WTC11 (cell line): Measurements from ENCODE around the gene ARHGAP26. TPM values are rescaled to one million over a fixed set of nuclear protein-coding genes. Genes with fewer than 3 reads are reported as not detected.

Source experiments
- ATAC-seq: fragments of 200-7000 bp; cut with Tn5 transposase; 2 replicates; pipeline ENCODE4 v1.10.0; 2021; ENCODE audit warnings: mild to moderate bottlenecking, moderate library complexity
- CTCF ChIA-PET: fragments of 300-600 bp; sonication (Branson Sonifier 250); formaldehyde crosslinking; loops from one replicate; lab custom pipeline; 2021; ENCODE audit warnings: antibody characterized with exemption; lab: Charles Lee
- POLR2A ChIA-PET: fragments of 350-600 bp; sonication (Branson Sonifier 250); formaldehyde crosslinking; loops from one replicate; lab custom pipeline; 2021; ENCODE audit warnings: antibody characterized with exemption; lab: Charles Lee
- DNase-seq: peaks from one replicate; pipeline ENCODE4 v3.0.0; 2021; ENCODE audit warnings: low spot score
- H3K27ac Mint-ChIP-seq: 2 replicates; pipeline ENCODE4 v1.8.0; 2021; ENCODE audit warnings: mixed read lengths
- H3K27me3 Mint-ChIP-seq: 2 replicates; pipeline ENCODE4 v1.8.0; 2021; ENCODE audit warnings: low read depth, mild to moderate bottlenecking, moderate library complexity, mixed read lengths
- H3K36me3 Mint-ChIP-seq: 2 replicates; pipeline ENCODE4 v1.8.0; 2021; ENCODE audit warnings: mixed read lengths
- H3K4me1 Mint-ChIP-seq: 2 replicates; pipeline ENCODE4 v1.8.0; 2022; ENCODE audit warnings: mixed read lengths
- H3K4me3 Mint-ChIP-seq: 2 replicates; pipeline ENCODE4 v1.8.0; 2021; ENCODE audit warnings: mild to moderate bottlenecking, moderate library complexity, mixed read lengths
- H3K9me3 Mint-ChIP-seq: 2 replicates; pipeline ENCODE4 v1.8.0; 2021; ENCODE audit warnings: mixed read lengths
- ARID4B ChIP-seq: sonication (generic); formaldehyde crosslinking; IDR thresholded peaks from 2 replicates; pipeline ENCODE4 v1.8.0; 2023; ENCODE audit warnings: missing genetic modification reagents, mild to moderate bottlenecking, borderline replicate concordance
- CREB1 ChIP-seq: sonication (generic); formaldehyde crosslinking; IDR thresholded peaks from 2 replicates; pipeline ENCODE4 v1.8.0; 2023; ENCODE audit warnings: mild to moderate bottlenecking, missing genetic modification reagents
- E2F5 ChIP-seq: sonication (generic); formaldehyde crosslinking; IDR thresholded peaks from 2 replicates; pipeline ENCODE4 v1.8.1; 2022; ENCODE audit warnings: mild to moderate bottlenecking, moderate library complexity, missing genetic modification reagents
- ELF4 ChIP-seq: sonication (generic); formaldehyde crosslinking; IDR thresholded peaks from 2 replicates; pipeline ENCODE4 v1.8.1; 2022; ENCODE audit warnings: low read depth, mild to moderate bottlenecking, moderate library complexity, missing genetic modification reagents
- ERG ChIP-seq: fragments of 250-450 bp; sonication (Bioruptor Pico); IDR thresholded peaks from 2 replicates; pipeline ENCODE4 v1.8.0; 2021; ENCODE audit warnings: mild to moderate bottlenecking
- FOXJ3 ChIP-seq: sonication (generic); formaldehyde crosslinking; IDR thresholded peaks from 2 replicates; pipeline ENCODE4 v1.9.0; 2021; ENCODE audit warnings: missing genetic modification reagents, mild to moderate bottlenecking, borderline replicate concordance
- FOXP1 ChIP-seq: sonication (generic); formaldehyde crosslinking; IDR thresholded peaks from 2 replicates; pipeline ENCODE4 v1.8.0; 2022; ENCODE audit warnings: missing genetic modification reagents, mild to moderate bottlenecking, moderate library complexity, borderline replicate concordance
- GABPB1 ChIP-seq: sonication (generic); formaldehyde crosslinking; IDR thresholded peaks from 2 replicates; pipeline ENCODE4 v1.8.1; 2023; ENCODE audit warnings: mild to moderate bottlenecking, missing genetic modification reagents
- GTF2I ChIP-seq: fragments of 250-450 bp; sonication (Bioruptor Pico); conservative IDR thresholded peaks from 2 replicates; pipeline ENCODE4 v1.4.0; 2021; ENCODE audit warnings: mild to moderate bottlenecking
- HMGA2 ChIP-seq: fragments of 250-450 bp; sonication (Bioruptor Pico); IDR thresholded peaks from 2 replicates; pipeline ENCODE4 v1.4.0; 2021; ENCODE audit warnings: mild to moderate bottlenecking, moderate library complexity
- HMGXB4 ChIP-seq: sonication (generic); formaldehyde crosslinking; IDR thresholded peaks from 2 replicates; pipeline ENCODE4 v1.8.1; 2023; ENCODE audit warnings: mild to moderate bottlenecking, moderate library complexity, missing genetic modification reagents
- JAZF1 ChIP-seq: fragments of 250-450 bp; sonication (Bioruptor Pico); IDR thresholded peaks from 2 replicates; pipeline ENCODE4 v1.9.0; 2021; ENCODE audit warnings: moderate library complexity, mild to moderate bottlenecking, inconsistent platforms
- MYBL2 ChIP-seq: sonication (generic); formaldehyde crosslinking; IDR thresholded peaks from 2 replicates; pipeline ENCODE4 v1.8.1; 2023; ENCODE audit warnings: mild to moderate bottlenecking, moderate library complexity, missing genetic modification reagents
- NR2C2 ChIP-seq: sonication (generic); formaldehyde crosslinking; IDR thresholded peaks from 2 replicates; pipeline ENCODE4 v1.8.0; 2022; ENCODE audit warnings: mild to moderate bottlenecking, missing genetic modification reagents
- PRDM15 ChIP-seq: sonication (generic); formaldehyde crosslinking; IDR thresholded peaks from 2 replicates; pipeline ENCODE4 v1.8.0; 2022; ENCODE audit warnings: missing genetic modification reagents
- PREB ChIP-seq: sonication (generic); formaldehyde crosslinking; IDR thresholded peaks from 2 replicates; pipeline ENCODE4 v1.8.1; 2022; ENCODE audit warnings: mild to moderate bottlenecking, missing genetic modification reagents, moderate library complexity, borderline replicate concordance
- RORB ChIP-seq: fragments of 250-450 bp; sonication (Bioruptor Pico); IDR thresholded peaks from 2 replicates; pipeline ENCODE4 v1.9.0; 2021; ENCODE audit warnings: mild to moderate bottlenecking
- TCF7 ChIP-seq: sonication (generic); formaldehyde crosslinking; IDR thresholded peaks from 2 replicates; pipeline ENCODE4 v1.8.0; 2022; ENCODE audit warnings: mild to moderate bottlenecking, low read depth, missing genetic modification reagents, moderate library complexity
- TEAD1 ChIP-seq: sonication (generic); formaldehyde crosslinking; IDR thresholded peaks from 2 replicates; pipeline ENCODE4 v1.8.0; 2022; ENCODE audit warnings: mild to moderate bottlenecking, missing genetic modification reagents
- ZNF219 ChIP-seq: sonication (generic); formaldehyde crosslinking; IDR thresholded peaks from 2 replicates; pipeline ENCODE4 v1.8.0; 2023; ENCODE audit warnings: missing genetic modification reagents, mild to moderate bottlenecking, borderline replicate concordance
- ZNF317 ChIP-seq: sonication (generic); formaldehyde crosslinking; IDR thresholded peaks from 2 replicates; pipeline ENCODE4 v1.8.1; 2023; ENCODE audit warnings: low read depth, mild to moderate bottlenecking, moderate library complexity, missing genetic modification reagents, borderline replicate concordance
- ZNF416 ChIP-seq: fragments of 250-450 bp; sonication (Bioruptor Pico); IDR thresholded peaks from 2 replicates; pipeline ENCODE4 v1.9.0; 2021; ENCODE audit warnings: mild to moderate bottlenecking, inconsistent platforms
- ZNF532 ChIP-seq: fragments of 250-450 bp; sonication (Bioruptor Pico); IDR thresholded peaks from 2 replicates; pipeline ENCODE4 v1.9.0; 2021; ENCODE audit warnings: mild to moderate bottlenecking, borderline replicate concordance
- total RNA-seq: library from RNA; stranded (reverse); gene quantifications from 3 replicates; pipeline ENCODE4 v1.2.3, GENCODE V29; 2021

ARHGAP26 gene
- total RNA-seq, 1 experiment from 2014 or later, result 22.3 TPM

- ChIA-PET POLR2A (no interaction called here), CTCF (no interaction called here)
These were observed 285.6 kb downstream of the ARHGAP26 start for GRCh38 chr5:143055596-143056338.

GRCh38 chr5:143056339-143056704 is 286.1 kb downstream of the ARHGAP26 start:
- Mint-ChIP-seq H3K4me3 (no peak overlapping the region), H3K4me1 (peaks cover 43% of the 10 kb centered on the region), H3K27me3 (no peaks in the 10 kb centered on the region), H3K27ac (no peak overlapping the region), H3K36me3 (peaks cover 24% of the 10 kb centered on the region), H3K9me3 (no peaks in the 10 kb centered on the region)
- ATAC-seq, result no peak
- ChIA-PET CTCF (no interaction called here), POLR2A (no interaction called here)
- no peak for DNase-seq
- TF ChIP-seq ERG (CRISPR knock-in tag) (no peak), ZNF416 (CRISPR knock-in tag) (no peak), PREB (CRISPR knock-in tag) (no peak), TEAD1 (CRISPR knock-in tag) (no peak), ELF4 (CRISPR knock-in tag) (no peak), PRDM15 (CRISPR knock-in tag) (no peak), ZNF532 (CRISPR knock-in tag) (no peak), HMGXB4 (CRISPR knock-in tag) (no peak), ARID4B (CRISPR knock-in tag) (no peak)

More at GRCh38 chr5:143055596-143056338, 285.6 kb downstream of the ARHGAP26 start:
- DNase-seq (no peak), ATAC-seq (no peak)
- no peaks in the 10 kb centered on the region for H3K27me3 Mint-ChIP-seq
- H3K27ac Mint-ChIP-seq, result no peak overlapping the region
- H3K36me3 Mint-ChIP-seq, result peaks cover 24% of the 10 kb centered on the region
- no peaks in the 10 kb centered on the region for H3K9me3 Mint-ChIP-seq
- H3K4me1 Mint-ChIP-seq, result peaks cover 44% of the 10 kb centered on the region
- no peak overlapping the region for H3K4me3 Mint-ChIP-seq
- TF ChIP-seq MYBL2 (CRISPR knock-in tag) (no peak), ZNF317 (CRISPR knock-in tag) (no peak), TEAD1 (CRISPR knock-in tag) (no peak), GABPB1 (no peak), FOXJ3 (no peak), E2F5 (CRISPR knock-in tag) (no peak), ZNF219 (CRISPR knock-in tag) (no peak), TCF7 (no peak), NR2C2 (no peak), CREB1 (no peak), RORB (CRISPR knock-in tag) (no peak), GTF2I (no peak), HMGA2 (no peak), JAZF1 (CRISPR knock-in tag) (no peak), FOXP1 (CRISPR knock-in tag) (no peak)
